HG02943 (cell line): Measurements from ENCODE around the gene SLC9A3.

Source experiments
- ATAC-seq: cut with Tn5 transposase; IDR thresholded peaks from one replicate; pipeline ENCODE4 v1.9.1; 2021; ENCODE audit warnings: mild to moderate bottlenecking, low read depth, moderate library complexity; ENCODE audit not compliant: unreplicated experiment

Gene SLC9A3

GRCh38 chr5:448061-448765, 76.0 kb downstream of the SLC9A3 start:
- no peak for ATAC-seq

DNA sequence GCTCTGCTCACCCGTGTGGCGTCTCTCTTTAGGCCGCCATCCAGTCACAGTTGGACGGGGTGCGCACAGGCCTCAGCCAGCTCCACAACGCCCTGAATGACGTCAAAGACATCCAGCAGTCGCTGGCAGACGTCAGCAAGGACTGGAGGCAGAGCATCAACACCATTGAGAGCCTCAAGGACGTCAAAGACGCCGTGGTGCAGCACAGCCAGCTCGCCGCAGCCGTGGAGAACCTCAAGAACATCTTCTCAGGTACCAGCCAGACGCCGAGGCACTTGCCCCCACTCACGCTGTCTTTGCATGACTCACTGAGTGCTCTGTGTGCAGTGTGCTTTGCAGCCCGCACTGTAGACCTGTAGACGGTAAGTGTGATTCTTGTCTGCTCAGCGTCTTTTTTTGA, 76.7 kb downstream of the SLC9A3 start:
- ATAC-seq = no peak

DNA sequence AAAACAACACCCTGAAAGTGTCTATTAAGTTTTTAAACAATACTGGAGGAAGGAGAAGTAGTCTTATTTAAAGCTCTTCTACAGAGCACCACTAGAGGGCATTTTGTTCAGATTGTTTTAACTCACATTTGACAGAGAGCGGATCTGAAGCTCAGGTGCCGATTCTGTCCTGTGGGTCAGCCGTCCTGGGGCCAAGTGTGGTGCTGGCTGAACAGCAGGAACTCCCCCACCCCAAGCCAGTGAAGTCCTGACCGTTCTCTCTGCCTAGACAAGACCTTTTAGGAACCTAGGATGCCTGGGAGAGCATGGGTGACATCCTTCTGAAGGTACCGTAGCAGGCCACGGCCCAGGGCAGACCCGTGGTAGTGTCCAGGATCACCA, 77.4 kb downstream of the SLC9A3 start:
- ATAC-seq = no peak

DNA sequence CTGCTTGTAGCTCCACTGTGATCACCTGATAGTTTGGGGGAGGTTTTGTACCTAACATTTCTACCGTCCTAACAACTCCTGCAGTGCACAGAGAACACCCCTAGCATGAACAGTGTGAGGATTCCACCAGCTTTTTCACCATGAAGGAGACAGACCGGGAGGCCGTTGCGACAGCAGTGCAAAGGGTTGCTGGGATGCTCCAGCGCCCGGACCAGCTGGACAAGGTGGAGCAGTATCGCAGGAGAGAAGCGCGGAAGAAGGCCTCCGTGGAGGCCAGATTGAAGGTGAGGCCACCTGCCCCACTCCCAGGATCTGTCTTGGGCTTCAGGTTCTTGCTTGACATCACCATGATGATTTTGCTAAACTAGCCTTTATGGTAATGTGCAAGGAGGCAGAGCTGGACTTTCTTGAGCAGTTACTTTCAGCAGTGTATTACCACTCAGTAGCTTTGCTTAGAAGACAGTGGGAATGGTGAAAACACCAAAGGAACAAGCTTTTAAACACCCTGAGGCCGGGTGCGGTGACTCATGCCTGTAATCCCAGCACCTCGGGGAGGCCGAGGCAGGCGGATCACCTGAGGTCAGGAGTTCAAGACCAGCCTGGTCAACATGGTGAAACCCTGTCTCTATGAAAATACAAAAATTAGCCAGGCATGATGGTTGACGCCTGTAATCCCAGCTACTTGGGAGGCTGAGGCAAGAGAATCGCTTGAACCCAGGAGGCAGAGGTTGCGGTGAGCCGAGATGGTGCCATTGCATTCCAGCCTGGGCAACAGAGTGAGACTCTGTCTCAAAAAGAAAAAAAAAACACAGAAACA, 78.0 kb downstream of the SLC9A3 start:
- no peak for ATAC-seq

GRCh38 chr5:445591-445990, 78.7 kb downstream of the SLC9A3 start:
- ATAC-seq = no peak

- no peak for ATAC-seq
These were observed 80.0 kb downstream of the SLC9A3 start for GRCh38 chr5:444226-444625.

GRCh38 chr5:443239-444151, 80.8 kb downstream of the SLC9A3 start:
- peak; percentile 23 for ATAC-seq

GRCh38 chr5:442335-443238, 81.7 kb downstream of the SLC9A3 start, which contains the start of gene EXOC3:
Gene EXOC3, plus strand, starts transcription at chr5:443176. Its CDS starts 3,030 bp downstream, at chr5:446206.
- ATAC-seq = peak; percentile 78

DNA sequence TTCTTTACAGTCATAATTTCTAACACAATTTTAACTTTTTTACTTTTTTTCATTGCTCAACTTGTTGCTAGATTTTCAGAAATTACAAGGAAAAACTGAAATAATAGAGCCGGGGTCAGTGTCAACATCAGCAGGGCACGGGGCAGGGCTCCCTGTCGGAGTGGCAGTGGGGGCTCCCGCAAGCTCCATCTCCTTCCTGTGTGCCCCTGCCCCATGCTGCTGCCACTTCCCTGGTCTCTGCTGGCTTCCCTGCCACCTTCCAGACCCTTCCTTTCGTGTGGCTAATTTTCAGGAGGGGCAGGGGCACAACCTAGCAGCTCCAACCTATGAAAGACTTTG, 82.3 kb downstream of the SLC9A3 start:
- no peak for ATAC-seq

DNA sequence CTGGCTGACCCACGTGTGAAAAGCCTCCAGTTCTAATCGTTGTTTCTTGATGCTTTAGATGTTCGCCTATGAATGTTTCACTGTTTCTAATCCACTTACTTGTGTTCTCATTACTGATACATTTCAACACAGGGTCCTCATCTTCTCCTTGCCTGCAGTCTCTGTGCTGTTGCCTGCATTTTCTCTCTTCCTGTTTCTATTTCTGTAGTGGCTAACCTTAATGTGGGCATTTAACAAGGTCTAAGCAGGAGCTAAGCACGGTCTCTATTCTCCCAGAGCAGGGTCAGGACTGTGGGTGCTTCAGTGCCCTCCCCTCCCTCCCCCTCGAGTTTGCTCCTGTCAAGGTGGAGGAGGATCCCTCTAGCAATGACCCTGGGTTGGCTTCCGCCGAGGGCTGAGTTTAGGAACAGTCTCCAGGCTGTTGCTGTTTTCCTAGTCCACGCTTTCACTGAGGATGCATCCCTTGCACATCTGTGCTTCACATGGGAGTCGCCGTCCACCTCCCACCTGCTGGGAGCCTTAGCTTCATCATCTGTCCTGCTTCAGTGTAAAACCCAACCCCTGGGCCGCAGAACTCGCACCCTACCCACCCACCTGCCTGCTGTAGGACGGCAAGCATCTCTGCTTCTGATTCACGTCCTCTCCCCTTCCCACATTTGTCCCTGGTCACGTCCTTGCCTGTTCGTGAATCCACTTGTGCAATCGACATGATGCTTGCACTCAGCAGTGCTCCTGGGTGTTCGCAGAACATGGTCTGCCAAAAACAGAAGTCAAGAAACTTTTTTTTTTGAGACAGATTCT, 83.6 kb downstream of the SLC9A3 start:
- no peak for ATAC-seq

GRCh38 chr5:439636-440035, 84.6 kb downstream of the SLC9A3 start:
- no peak for ATAC-seq

DNA sequence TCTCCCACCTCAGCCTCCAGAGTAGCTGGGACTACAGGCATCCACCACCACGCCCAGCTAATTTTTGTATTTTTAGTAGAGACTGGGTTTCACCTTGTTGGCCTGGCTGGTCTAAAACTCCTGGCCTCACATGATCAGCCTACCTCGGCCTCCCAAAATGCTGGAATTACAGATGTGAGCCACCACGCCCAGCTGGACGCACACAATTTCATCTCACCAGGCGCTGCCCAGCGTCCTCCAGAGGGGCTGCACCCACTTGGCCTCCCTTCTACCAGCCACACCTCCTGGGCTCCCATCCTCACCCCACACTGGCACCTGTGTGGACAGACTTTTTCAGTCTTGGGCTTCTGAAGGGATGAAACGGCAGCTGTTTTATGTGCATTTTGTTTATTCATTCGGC, 85.1 kb downstream of the SLC9A3 start:
- ATAC-seq = no peak

- ATAC-seq = no peak
These were observed 85.7 kb downstream of the SLC9A3 start for GRCh38 chr5:438481-438981.

GRCh38 chr5:437281-437771, 86.9 kb downstream of the SLC9A3 start:
- ATAC-seq = no peak

DNA sequence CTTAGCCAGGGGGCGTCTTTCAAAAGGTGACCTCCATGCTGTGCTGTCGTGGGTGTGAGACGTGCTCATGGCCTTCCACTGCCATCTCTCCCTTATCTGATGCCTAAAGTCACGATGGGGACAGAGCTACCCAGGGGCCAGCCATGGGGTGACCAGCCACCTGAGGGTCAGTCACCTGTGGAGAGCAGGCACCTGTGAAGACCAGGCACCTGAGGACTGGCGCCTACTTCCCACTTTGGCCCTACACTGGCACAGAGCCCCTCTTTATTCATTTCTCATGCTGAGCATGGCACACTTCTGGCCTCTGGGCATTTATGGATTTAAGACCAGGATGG, 87.6 kb downstream of the SLC9A3 start:
- no peak for ATAC-seq

DNA sequence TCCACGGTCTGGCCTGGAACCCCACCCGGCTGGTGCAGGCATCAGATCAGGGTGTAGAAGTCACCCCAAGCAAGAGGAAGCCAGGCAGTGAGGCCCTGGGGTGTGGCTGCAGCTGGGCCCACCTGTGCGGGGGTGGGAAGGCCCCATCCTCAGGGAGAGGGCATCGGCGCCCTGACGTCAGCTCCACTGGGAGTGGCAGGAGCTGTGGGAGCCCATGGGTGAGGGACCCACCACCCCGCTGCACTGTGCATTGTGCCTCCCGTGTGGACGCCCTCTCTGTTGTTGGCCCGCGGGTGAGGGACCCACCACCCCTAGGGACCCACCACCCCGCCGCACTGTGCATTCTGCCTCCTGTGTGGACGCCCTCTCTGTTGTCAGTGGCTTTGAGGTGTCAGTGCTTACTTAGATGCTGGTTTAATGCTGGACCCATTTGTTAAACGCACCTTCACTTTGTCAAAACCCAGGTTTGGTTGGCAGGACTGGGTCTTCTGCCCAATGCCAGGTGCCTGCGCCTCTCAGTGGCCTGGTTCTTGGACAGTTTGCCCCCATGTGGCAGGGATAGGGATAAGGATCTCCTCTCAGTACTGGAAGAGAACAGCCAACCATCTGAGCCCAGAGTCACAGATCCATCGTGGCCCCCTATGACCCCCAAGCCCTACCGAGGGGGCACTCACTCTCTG, 88.1 kb downstream of the SLC9A3 start:
- no peak for ATAC-seq

DNA sequence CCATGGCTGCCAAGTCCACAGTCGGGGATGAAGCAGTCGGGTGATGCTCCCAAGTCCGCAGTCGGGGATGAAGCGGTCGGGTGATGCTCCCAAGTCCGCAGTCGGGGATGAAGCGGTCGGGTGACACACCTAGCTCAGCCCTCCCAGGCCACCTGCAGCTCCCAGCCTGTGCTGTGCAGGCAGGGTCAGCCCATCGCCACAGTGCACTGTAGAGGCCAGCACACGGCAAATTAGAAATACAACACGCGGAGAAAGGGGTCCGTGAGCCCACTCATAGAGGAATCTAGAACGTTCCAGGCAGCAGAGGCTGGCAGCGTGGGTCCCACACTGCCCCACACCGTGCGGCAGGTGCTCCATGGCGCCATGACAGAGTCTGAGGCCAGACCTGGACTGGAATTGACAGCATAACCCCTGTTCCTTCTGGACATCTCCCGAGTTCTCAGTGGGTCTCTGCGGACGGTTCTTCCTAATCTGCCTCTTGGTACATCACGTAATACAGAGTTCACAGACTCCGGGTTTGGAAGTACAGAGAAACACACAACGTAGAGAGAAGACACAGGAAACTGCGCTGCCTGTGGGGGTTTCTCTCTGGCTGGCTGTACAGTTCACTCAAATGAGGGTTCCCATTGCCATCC, 89.0 kb downstream of the SLC9A3 start:
- no peak for ATAC-seq
